Measurements from ENCODE around the gene NHEJ1. TPM values are rescaled to one million over a fixed set of nuclear protein-coding genes. Genes with fewer than 3 reads are reported as not detected.
A peak's percentile ranks its signal among the peaks of the same experiment; 100 is the strongest.

Gene NHEJ1
- total RNA-seq (10 to 100 TPM in 1 of 9 donors, 1 to 10 TPM in 8; 4.6 to 13.2 (median 8.0) TPM), polyA plus RNA-seq (10 to 100 TPM in 1 of 2 donors, 1 to 10 TPM in 1; 3.7 to 17.0 TPM)
- long read RNA-seq, donor 1, transcript NHEJ1-201 (8 exons, 2,094 nt) = major isoform, 11 of 12 reads
- long read RNA-seq, donor 1, partial matches to known transcripts = 0 of 12 reads
- long read RNA-seq, donor 1, other reads (novel, unspliced or antisense) = 1 of 12 reads
- long read RNA-seq, donor 2, transcript NHEJ1-201 (8 exons, 2,094 nt) = major isoform, 31 of 36 reads
- long read RNA-seq, donor 2, partial matches to known transcripts = 1 of 36 reads
- long read RNA-seq, donor 2, other reads (novel, unspliced or antisense) = 4 of 36 reads
- long read RNA-seq, donor 3, transcript NHEJ1-201 (8 exons, 2,094 nt) = major isoform, 10 of 14 reads
- long read RNA-seq, donor 3, partial matches to known transcripts = 1 of 14 reads
- long read RNA-seq, donor 3, other reads (novel, unspliced or antisense) = 3 of 14 reads

DNA sequence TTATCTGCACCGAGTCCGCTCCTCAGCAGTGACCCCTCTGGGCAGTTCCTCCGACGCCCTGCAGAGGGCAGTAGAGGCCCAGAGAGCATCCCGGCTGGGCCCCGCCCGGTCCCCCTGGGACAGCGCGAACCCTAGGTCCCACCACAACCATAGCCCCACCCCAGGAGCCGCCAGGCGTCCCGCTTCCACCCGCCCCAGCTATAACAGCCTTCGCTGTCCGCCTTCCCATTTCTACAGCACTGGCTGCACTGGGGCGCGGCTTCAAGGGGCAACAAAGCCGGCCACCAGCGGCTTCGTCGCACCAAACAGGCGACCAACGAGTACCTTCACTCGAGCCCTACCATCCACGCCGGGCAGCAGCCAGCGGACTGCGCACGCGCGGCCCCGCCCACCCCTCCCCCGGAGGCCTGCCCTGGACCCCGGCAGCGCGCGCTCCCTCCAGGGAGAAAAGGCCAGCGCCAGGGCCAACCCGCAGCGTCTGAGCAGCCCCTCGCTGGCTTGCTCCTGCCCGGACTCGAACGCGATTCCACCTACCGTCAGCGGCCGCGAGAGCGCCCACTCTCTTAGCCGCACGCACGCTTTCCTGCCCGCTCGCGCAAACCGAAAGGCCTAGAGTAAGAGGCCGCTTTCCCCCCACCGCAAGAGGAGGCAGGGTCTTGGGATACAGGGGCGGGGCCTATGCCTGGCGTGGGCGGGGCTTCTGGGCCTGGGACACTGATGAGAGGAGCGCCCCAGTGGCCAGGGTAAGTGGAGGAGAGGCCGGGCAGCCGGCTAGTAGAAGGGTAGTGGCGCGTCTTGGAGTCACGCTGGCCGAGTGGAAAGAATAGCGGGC lies at the start of gene NHEJ1:
TSS of gene NHEJ1 (minus strand) at position 630 of the 832 bp plus-strand sequence. CDS start 2,453 bp downstream, outside the sequence.
- peaks cover 0 to 23% (median 22%) of the 10 kb centered on the region in 9 donors for H3K36me3 ChIP-seq
- intact Hi-C loops (cut with DNase I) = loop anchor here (1.0 to 10.0 kb wide), 12 partner anchors 11 to 224 kb away; partner anchors contain the start of genes ZFAND2B (in 4 of the 10), DNPEP (in 3 of the 10), CNPPD1 (in 1 of the 10) and RETREG2 (in 1 of the 10)
- peak within 1 kb of the TSS; percentile 88 to 99 (median 95) for H3K27ac ChIP-seq
- no peaks in the 10 kb centered on the region for H3K9me3 ChIP-seq
- no peaks in the 10 kb centered on the region for H3K27me3 ChIP-seq
- peaks cover 0 to 15% (median 10%) of the 10 kb centered on the region in 12 donors for H3K4me1 ChIP-seq
- peak; percentile 96 to 98 (median 98) for ATAC-seq
- DNase-seq = peak; percentile 95 to 98 (median 96)
- TF ChIP-seq, protein P1, sequence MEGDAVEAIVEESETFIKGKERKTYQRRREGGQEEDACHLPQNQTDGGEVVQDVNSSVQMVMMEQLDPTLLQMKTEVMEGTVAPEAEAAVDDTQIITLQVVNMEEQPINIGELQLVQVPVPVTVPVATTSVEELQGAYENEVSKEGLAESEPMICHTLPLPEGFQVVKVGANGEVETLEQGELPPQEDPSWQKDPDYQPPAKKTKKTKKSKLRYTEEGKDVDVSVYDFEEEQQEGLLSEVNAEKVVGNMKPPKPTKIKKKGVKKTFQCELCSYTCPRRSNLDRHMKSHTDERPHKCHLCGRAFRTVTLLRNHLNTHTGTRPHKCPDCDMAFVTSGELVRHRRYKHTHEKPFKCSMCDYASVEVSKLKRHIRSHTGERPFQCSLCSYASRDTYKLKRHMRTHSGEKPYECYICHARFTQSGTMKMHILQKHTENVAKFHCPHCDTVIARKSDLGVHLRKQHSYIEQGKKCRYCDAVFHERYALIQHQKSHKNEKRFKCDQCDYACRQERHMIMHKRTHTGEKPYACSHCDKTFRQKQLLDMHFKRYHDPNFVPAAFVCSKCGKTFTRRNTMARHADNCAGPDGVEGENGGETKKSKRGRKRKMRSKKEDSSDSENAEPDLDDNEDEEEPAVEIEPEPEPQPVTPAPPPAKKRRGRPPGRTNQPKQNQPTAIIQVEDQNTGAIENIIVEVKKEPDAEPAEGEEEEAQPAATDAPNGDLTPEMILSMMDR (IDR thresholded peaks at IDR 0.05) = peak; percentile 98 to 100 (median 99)
- TF ChIP-seq POLR2A (IDR thresholded peaks at IDR 0.05) = peak in 1 of 2 donors; percentile 64
- peak within 1 kb of the TSS; percentile 42 to 88 (median 68) for H3K4me3 ChIP-seq
- WGBS, 4 donors = 0 to 3% (median 1%) methylated on average over 29 to 70 of the region's 70 CpGs

- peak in 1 of 5 donors; percentile 4 for DNase-seq
- no peak overlapping the region for H3K27ac ChIP-seq
- WGBS, 4 donors = 77 to 81% (median 80%) methylated on average over 13 to 18 of the region's 18 CpGs
Observed at GRCh38 chr2:219209236-219210195, 48.9 kb upstream of the NHEJ1 start.

More at GRCh38 chr2:219209236-219210195, 48.9 kb upstream of the NHEJ1 start:
- H3K4me3 ChIP-seq = no peak overlapping the region
- intact Hi-C loops (cut with DNase I) = loop anchor here in 7 of 10 donors (5.0 kb wide), 3 partner anchors 37 to 47 kb away; partner anchors contain the start of genes NHEJ1 (in 3 of the 7) and SLC23A3 (in 3 of the 7)
- no peaks in the 10 kb centered on the region for H3K9me3 ChIP-seq
- TF ChIP-seq POLR2A (IDR thresholded peaks at IDR 0.05) = no peak
- TF ChIP-seq, protein P1 (IDR thresholded peaks at IDR 0.05) = no peak
- H3K4me1 ChIP-seq = peaks cover 0 to 25% (median 17%) of the 10 kb centered on the region in 12 donors
- peaks cover 0 to 63% (median 53%) of the 10 kb centered on the region in 9 donors for H3K36me3 ChIP-seq
- no peaks in the 10 kb centered on the region for H3K27me3 ChIP-seq
- ATAC-seq = no peak

All from heart left ventricle (tissue), 16 donors.